ENCODE results near the gene RNF213.
"Not testable (repeated sequence)": the region's sequence is repeated elsewhere in the genome, so short reads cannot be mapped to it uniquely, and the experiment has no call there.

GRCh38 chr17:80258296-80258695 is 2.4 kb upstream of the RNF213 start:
- TF ChIP-seq CTCF (optimal IDR thresholded peaks at IDR 0.05 in 1 of 3, IDR thresholded peaks at IDR 0.05 in 1 of 3, conservative IDR thresholded peaks at IDR 0.05 in 1 of 3; ENCODE audit: extremely low read depth in 1 of 3, insufficient read depth in 2 of 3, low read length in 3 of 3); EZH2 (IDR thresholded peaks at IDR 0.05; ENCODE audit: low read length): not testable (repeated sequence)

Data from keratinocyte (primary cell).